Mesenchymal stem cell (in vitro differentiated cells and primary cell): Measurements from ENCODE around the gene VPS4B.

Source experiments
- DNase-seq: peaks from one replicate; pipeline ENCODE4 v3.0.0-alpha.2; 2013
- H2AFZ ChIP-seq: one replicate; pipeline ENCODE4 v1.6.1; 2013; ENCODE audit warnings: low read depth, mild to moderate bottlenecking, control low read depth, inconsistent platforms, low read length, moderate library complexity
- H2AK5ac ChIP-seq: 2 replicates; pipeline ENCODE4 v1.6.1; 2013; ENCODE audit warnings: low read length, moderate library complexity, mild to moderate bottlenecking, inconsistent platforms; ENCODE audit not compliant: severe bottlenecking
- H2BK120ac ChIP-seq: one replicate; pipeline ENCODE4 v1.6.1; 2013; ENCODE audit warnings: low read depth, mild to moderate bottlenecking, inconsistent platforms, low read length, moderate library complexity
- H2BK12ac ChIP-seq, 2 experiments: one replicate each; pipeline ENCODE4 v1.6.1; 2013; ENCODE audit warnings: inconsistent platforms in 2 of 2, low read length in 2 of 2, mild to moderate bottlenecking in 2 of 2, moderate library complexity in 2 of 2, control low read depth in 1 of 2
- H2BK15ac ChIP-seq: one replicate; pipeline ENCODE4 v1.6.1; 2013; ENCODE audit warnings: mild to moderate bottlenecking, low read depth, inconsistent platforms; ENCODE audit not compliant: poor library complexity, severe bottlenecking
- H2BK5ac ChIP-seq: 2 replicates; pipeline ENCODE4 v1.6.1; 2013; ENCODE audit warnings: low read depth, mild to moderate bottlenecking, low read length, control low read depth, inconsistent platforms; ENCODE audit not compliant: poor library complexity, severe bottlenecking
- H3K14ac ChIP-seq, 2 experiments: one replicate each; pipeline ENCODE4 v1.6.1; 2013; ENCODE audit warnings: inconsistent platforms in 2 of 2, low read length in 2 of 2, control low read depth in 1 of 2, mild to moderate bottlenecking in 1 of 2, moderate library complexity in 1 of 2
- H3K18ac ChIP-seq, 2 experiments: one replicate each; pipeline ENCODE4 v1.6.1; 2013; ENCODE audit warnings: inconsistent platforms in 2 of 2, low read length in 2 of 2, control low read depth in 1 of 2, low read depth in 1 of 2, mild to moderate bottlenecking in 1 of 2
- H3K23ac ChIP-seq, 2 experiments: one replicate each; pipeline ENCODE4 v1.6.1; 2013; ENCODE audit warnings: inconsistent platforms in 2 of 2, low read length in 2 of 2, mild to moderate bottlenecking in 2 of 2, moderate library complexity in 2 of 2, control low read depth in 1 of 2
- H3K27ac ChIP-seq: 2 replicates; pipeline ENCODE4 v1.5.1; 2013; ENCODE audit warnings: mild to moderate bottlenecking, moderate library complexity, low read length, control low read depth, inconsistent platforms; ENCODE audit not compliant: poor library complexity, severe bottlenecking
- H3K27me3 ChIP-seq, 2 experiments: 2 replicates each; pipeline versions ENCODE4 v1.6.1 to v1.7.0; 2013; ENCODE audit warnings: low read length in 2 of 2, mild to moderate bottlenecking in 2 of 2, moderate library complexity in 2 of 2, control low read depth in 1 of 2, inconsistent platforms in 1 of 2; ENCODE audit not compliant: control insufficient read depth in 1 of 2, insufficient read depth in 1 of 2
- H3K36me3 ChIP-seq, 2 experiments: 2 replicates each; pipeline versions ENCODE4 v1.6.1 to v1.7.0; 2013; ENCODE audit warnings: low read length in 2 of 2, control low read depth in 1 of 2, inconsistent platforms in 1 of 2, low read depth in 1 of 2, mild to moderate bottlenecking in 1 of 2; ENCODE audit not compliant: insufficient read depth in 2 of 2, control insufficient read depth in 1 of 2
- H3K4ac ChIP-seq, 2 experiments: one replicate each; pipeline ENCODE4 v1.6.1; 2013; ENCODE audit warnings: inconsistent platforms in 2 of 2, low read length in 2 of 2, mild to moderate bottlenecking in 2 of 2, moderate library complexity in 2 of 2, control low read depth in 1 of 2, low read depth in 1 of 2
- H3K4me1 ChIP-seq: 2 replicates; pipeline ENCODE4 v1.6.1; 2013; ENCODE audit warnings: low read depth, low read length, control low read depth; ENCODE audit not compliant: control insufficient read depth, insufficient read depth
- H3K4me2 ChIP-seq: 2 replicates; pipeline ENCODE4 v1.6.1; 2013; ENCODE audit warnings: low read length, mild to moderate bottlenecking, inconsistent platforms; ENCODE audit not compliant: poor library complexity, severe bottlenecking
- H3K4me3 ChIP-seq, 2 experiments: 2 replicates each; pipeline versions ENCODE4 v1.5.1 to v1.7.0; 2013; ENCODE audit warnings: low read length in 2 of 2, mild to moderate bottlenecking in 2 of 2, control low read depth in 1 of 2, low read depth in 1 of 2; ENCODE audit not compliant: insufficient read depth in 1 of 2
- H3K79me1 ChIP-seq: replicated peaks from 2 replicates; pipeline ENCODE4 v1.6.1; 2013; ENCODE audit warnings: mild to moderate bottlenecking, control low read depth, low read length, inconsistent platforms; ENCODE audit not compliant: poor library complexity, severe bottlenecking
- H3K9ac ChIP-seq: 2 replicates; pipeline ENCODE4 v1.7.0; 2013; ENCODE audit warnings: mild to moderate bottlenecking, low read length, moderate library complexity
- H3K9me3 ChIP-seq: 2 replicates; pipeline ENCODE4 v1.7.0; 2013; ENCODE audit warnings: mild to moderate bottlenecking, low read length; ENCODE audit not compliant: control insufficient read depth
- H4K8ac ChIP-seq: one replicate; pipeline ENCODE4 v1.6.1; 2013; ENCODE audit warnings: inconsistent platforms, mild to moderate bottlenecking, low read length, moderate library complexity
- H4K91ac ChIP-seq: one replicate; pipeline ENCODE4 v1.6.1; 2013; ENCODE audit warnings: mild to moderate bottlenecking, low read length, inconsistent platforms
- WGBS: methylation state at CpG from one replicate; pipeline ENCODE4 v1.1.7; 2013; ENCODE audit warnings: mixed read lengths; 5-methylcytosine and 5-hydroxymethylcytosine counted together

Gene VPS4B

DNA sequence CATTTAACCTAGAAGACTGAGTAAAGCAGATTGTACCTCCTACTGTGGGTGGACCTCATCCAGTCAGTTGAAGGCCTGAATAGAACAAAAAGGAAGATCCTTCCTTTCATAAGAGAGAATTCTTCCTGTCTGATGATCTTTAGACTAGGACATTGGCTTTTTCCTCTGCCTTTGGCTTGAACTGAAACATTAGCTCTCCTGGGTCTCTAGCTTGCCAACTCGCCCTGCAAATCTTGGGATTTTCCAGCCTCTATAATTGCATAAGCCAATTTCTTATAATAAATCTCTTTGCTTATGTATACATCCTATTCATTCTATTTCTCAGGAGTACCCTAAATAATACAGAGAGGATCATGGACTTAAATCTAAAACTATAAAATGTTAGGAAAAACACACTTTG lies 49.1 kb downstream of the VPS4B start:
- DNase-seq, result no peak

DNA sequence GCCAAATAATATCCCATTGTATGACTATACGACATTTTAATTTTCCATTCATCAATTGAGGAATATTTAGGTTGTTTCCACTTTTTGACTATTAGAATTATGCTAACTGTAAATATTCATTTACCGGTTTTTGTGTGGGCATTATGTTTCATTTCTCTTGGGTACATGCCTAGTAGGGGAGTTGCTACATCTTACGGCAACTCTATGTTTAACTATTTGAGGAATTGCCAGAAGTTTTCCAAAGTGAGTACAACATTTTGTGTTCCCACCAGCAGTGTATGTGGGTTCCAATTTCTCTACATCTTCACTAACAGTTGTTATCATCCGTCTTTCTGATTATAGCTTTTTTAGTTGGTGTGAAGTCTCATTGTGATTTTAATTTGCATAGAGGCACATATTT lies 53.7 kb downstream of the VPS4B start:
- H2AFZ ChIP-seq, result no peak overlapping the region
- H3K4me3 ChIP-seq, result peak overlapping the region in 1 of 2 experiments; percentile 99
- H2BK15ac ChIP-seq, result no peak overlapping the region
- no peak overlapping the region for H3K27ac ChIP-seq
- H3K23ac ChIP-seq, result no peak overlapping the region
- WGBS, result 100% methylated on average over 2 of the region's 4 CpGs
- H4K8ac ChIP-seq, result no peak overlapping the region
- no peak overlapping the region for H3K18ac ChIP-seq
- H2BK12ac ChIP-seq, result no peak overlapping the region
- no peak overlapping the region for H3K14ac ChIP-seq
- H2BK5ac ChIP-seq, result no peak overlapping the region
- no peaks in the 10 kb centered on the region for H3K36me3 ChIP-seq
- peak overlapping the region; percentile 97 for H3K9ac ChIP-seq
- H3K9me3 ChIP-seq, result no peaks in the 10 kb centered on the region
- H3K79me1 ChIP-seq, result peaks cover 7% of the 10 kb centered on the region
- H4K91ac ChIP-seq, result no peak overlapping the region
- H2BK120ac ChIP-seq, result no peak overlapping the region
- H3K4me2 ChIP-seq, result no peak overlapping the region
- H2AK5ac ChIP-seq, result no peak overlapping the region
- no peaks in the 10 kb centered on the region for H3K4me1 ChIP-seq
- no peaks in the 10 kb centered on the region for H3K27me3 ChIP-seq
- no peak overlapping the region for H3K4ac ChIP-seq
- DNase-seq, result no peak

More for the DNA sequence above, 49.1 kb downstream of the VPS4B start:
- Histone ChIP-seq H3K27me3 (no peaks in the 10 kb centered on the region), H3K4me2 (no peak overlapping the region), H3K79me1 (peaks cover 2% of the 10 kb centered on the region), H2BK12ac (no peak overlapping the region), H3K18ac (no peak overlapping the region), H2AFZ (no peak overlapping the region), H2AK5ac (no peak overlapping the region), H3K23ac (no peak overlapping the region), H2BK15ac (no peak overlapping the region), H2BK5ac (no peak overlapping the region), H3K4me1 (no peaks in the 10 kb centered on the region), H3K4ac (no peak overlapping the region), H4K91ac (no peak overlapping the region), H3K14ac (no peak overlapping the region), H3K9me3 (peaks cover 7% of the 10 kb centered on the region), H3K27ac (no peak overlapping the region), H3K9ac (no peak overlapping the region), H4K8ac (no peak overlapping the region), H2BK120ac (no peak overlapping the region), H3K36me3 (no peaks in the 10 kb centered on the region), H3K4me3 (no peak overlapping the region)
- 75% methylated on average over 1 of the region's 1 CpG for WGBS

DNA sequence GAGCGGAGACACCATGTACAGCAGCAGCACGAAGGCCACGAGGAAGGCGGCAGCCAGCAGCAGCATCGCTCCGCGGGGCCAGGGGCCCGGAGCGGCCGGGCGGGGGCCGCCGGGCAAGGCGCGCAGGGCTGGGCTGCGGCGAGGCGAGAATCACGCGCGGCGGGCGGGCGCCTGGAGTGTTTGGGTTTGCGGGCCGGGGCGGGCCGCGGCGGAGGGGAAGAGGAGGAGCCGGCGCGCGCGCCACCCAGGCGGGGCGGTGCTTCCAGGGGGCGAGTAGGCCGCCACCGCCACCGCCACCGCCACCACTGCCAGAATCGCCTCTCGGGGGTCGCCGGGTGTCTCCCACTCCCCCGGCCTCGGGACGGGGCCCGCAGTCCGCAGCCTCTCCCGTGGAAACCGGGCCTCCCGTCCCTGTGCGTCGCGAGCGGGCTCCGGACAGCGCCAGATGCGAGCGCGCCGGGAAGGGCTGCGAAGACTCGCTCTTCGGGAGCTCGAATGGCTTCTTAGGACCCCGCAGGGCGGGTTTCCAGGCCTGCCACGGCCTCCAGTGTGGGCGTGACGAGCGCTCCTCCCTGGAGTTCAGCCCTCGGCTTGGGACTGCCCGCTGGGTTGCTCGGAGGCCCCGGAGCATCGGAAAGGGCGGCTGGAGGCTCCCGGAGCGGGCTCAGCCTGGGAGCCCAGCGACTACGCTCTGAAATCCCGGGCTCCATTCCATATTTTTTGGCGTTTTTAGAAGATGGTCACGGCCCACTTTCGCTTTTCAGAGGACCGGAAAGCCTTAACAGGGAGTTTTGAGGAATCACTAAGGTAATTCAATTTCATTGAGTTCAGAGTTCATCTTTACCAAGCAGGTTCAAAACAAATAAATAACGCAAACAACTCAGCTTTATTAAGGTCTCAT lies 55.0 kb downstream of the VPS4B start, which contains the start of gene KDSR:
Gene KDSR (minus strand): TSS at position 154 of the 901 bp plus-strand sequence. CDS start 88 bp downstream, at position 66.
- peaks cover 7% of the 10 kb centered on the region for H3K79me1 ChIP-seq

More for the DNA sequence above, 55.0 kb downstream of the VPS4B start, which contains the start of gene KDSR:
- Histone ChIP-seq H3K27ac (peak within 1 kb of the TSS; percentile 81), H3K4ac (peak within 1 kb of the TSS; percentile 93 to 98), H2BK5ac (peak within 1 kb of the TSS; percentile 95), H3K9me3 (no peaks in the 10 kb centered on the region), H3K14ac (peak within 1 kb of the TSS in 1 of 2 experiments; percentile 100), H3K4me1 (no peaks in the 10 kb centered on the region), H3K36me3 (peaks cover 0 to 7% of the 10 kb centered on the region in 2 experiments), H2AFZ (peak within 1 kb of the TSS; percentile 95), H3K27me3 (no peaks in the 10 kb centered on the region), H2BK120ac (peak within 1 kb of the TSS; percentile 94), H3K4me3 (peak within 1 kb of the TSS; percentile 98 to 99), H3K23ac (peak within 1 kb of the TSS in 1 of 2 experiments; percentile 91), H4K91ac (peak within 1 kb of the TSS; percentile 82), H2AK5ac (no peak within 1 kb of the TSS), H2BK12ac (peak within 1 kb of the TSS in 1 of 2 experiments; percentile 86), H3K18ac (peak within 1 kb of the TSS; percentile 99), H3K9ac (peak within 1 kb of the TSS; percentile 97), H2BK15ac (peak within 1 kb of the TSS; percentile 100), H3K4me2 (peak within 1 kb of the TSS; percentile 73), H4K8ac (peak within 1 kb of the TSS; percentile 99)
- DNase-seq, result peak; percentile 99
- under 1% methylated on average over 58 of the region's 90 CpGs for WGBS
